ENCODE data around the gene COL15A1. TPM values are rescaled to one million over a fixed set of nuclear protein-coding genes. Genes with fewer than 3 reads are reported as not detected.

COL15A1 gene
- polyA plus RNA-seq, 1 experiment: 112 TPM

DNA sequence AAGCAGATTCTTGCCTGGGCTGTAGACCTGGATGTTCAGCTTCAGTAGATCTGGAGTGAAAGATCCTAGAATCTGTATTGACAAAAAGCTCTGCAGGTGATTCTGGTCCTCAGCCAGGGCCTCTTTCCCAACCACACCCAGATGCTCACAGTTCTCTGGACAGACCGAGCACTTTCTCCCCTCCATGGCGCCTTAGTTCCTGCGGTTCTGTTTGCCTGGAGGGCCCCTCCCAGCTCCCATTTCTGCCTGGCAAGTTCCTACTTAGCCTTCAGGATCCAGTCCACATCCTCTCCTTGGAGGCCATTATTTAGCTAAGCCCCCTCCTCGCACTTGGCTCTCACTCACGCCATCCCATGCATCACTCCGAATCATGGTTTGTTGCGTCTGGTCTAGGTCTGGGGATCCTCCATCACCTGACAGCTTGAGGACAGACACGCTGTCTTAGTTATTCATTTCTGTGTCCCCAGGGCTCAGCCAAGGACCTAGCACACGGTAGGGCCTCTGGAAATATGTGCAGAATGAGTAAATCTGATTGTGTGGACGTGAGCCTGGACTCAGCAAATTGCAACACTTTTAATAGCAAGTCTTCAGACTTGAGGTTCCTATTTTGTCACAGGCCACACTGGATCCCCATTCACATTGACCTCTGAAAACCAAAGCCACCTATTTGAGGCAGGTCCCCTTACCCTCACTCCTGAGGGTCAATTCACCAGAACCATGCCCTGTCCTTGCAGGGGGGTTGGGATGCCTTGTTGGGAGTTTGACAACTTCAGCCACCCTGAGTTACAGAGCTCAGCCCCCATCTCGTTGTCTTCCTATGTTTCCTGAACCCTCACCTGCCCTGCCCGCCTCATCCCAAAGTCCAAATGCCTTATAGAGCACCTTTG lies 50.7 kb downstream of the COL15A1 start:
- peaks cover 1% of the 10 kb centered on the region; the same call in 1 of the 2 replicates for H3K27me3 ChIP-seq (ENCODE audit: control insufficient read depth, insufficient read depth, low read length)
- DNase-seq (ENCODE audit: low read depth): no peak
- no peak overlapping the region for H3K4me3 ChIP-seq (ENCODE audit: low read depth, low read length)
- POLR2A ChIA-PET: no interaction called here
- TF ChIP-seq, protein P1, sequence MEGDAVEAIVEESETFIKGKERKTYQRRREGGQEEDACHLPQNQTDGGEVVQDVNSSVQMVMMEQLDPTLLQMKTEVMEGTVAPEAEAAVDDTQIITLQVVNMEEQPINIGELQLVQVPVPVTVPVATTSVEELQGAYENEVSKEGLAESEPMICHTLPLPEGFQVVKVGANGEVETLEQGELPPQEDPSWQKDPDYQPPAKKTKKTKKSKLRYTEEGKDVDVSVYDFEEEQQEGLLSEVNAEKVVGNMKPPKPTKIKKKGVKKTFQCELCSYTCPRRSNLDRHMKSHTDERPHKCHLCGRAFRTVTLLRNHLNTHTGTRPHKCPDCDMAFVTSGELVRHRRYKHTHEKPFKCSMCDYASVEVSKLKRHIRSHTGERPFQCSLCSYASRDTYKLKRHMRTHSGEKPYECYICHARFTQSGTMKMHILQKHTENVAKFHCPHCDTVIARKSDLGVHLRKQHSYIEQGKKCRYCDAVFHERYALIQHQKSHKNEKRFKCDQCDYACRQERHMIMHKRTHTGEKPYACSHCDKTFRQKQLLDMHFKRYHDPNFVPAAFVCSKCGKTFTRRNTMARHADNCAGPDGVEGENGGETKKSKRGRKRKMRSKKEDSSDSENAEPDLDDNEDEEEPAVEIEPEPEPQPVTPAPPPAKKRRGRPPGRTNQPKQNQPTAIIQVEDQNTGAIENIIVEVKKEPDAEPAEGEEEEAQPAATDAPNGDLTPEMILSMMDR (IDR thresholded peaks at IDR 0.05; ENCODE audit: insufficient read depth, low read depth, low read length): no peak
- peaks cover 2% of the 10 kb centered on the region for H3K36me3 ChIP-seq (ENCODE audit: control insufficient read depth, insufficient read depth, low read length)
- CTCF ChIA-PET: interaction anchor here (1.0 to 2.7 kb wide), 4 partner anchors 11 to 147 kb away, joined by 3 to 13 read pairs (median 4); no protein-coding TSS in a partner anchor

- peaks cover 2% of the 10 kb centered on the region for H3K36me3 ChIP-seq (ENCODE audit: control insufficient read depth, insufficient read depth, low read length)
- ChIA-PET POLR2A (no interaction called here), CTCF (interaction anchor here (0.7 to 5.4 kb wide), 5 partner anchors 20 to 150 kb away, joined by 3 to 84 read pairs (median 5); no protein-coding TSS in a partner anchor)
- H3K4me3 ChIP-seq (ENCODE audit: low read depth, low read length): no peak overlapping the region
- DNase-seq (ENCODE audit: low read depth): no peak
- peaks cover 1% of the 10 kb centered on the region; the same call in 1 of the 2 replicates for H3K27me3 ChIP-seq (ENCODE audit: control insufficient read depth, insufficient read depth, low read length)
- TF ChIP-seq, protein P1 (IDR thresholded peaks at IDR 0.05; ENCODE audit: insufficient read depth, low read depth, low read length): no peak
Observed at GRCh38 chr9:98995059-98995671, 51.5 kb downstream of the COL15A1 start.

DNA sequence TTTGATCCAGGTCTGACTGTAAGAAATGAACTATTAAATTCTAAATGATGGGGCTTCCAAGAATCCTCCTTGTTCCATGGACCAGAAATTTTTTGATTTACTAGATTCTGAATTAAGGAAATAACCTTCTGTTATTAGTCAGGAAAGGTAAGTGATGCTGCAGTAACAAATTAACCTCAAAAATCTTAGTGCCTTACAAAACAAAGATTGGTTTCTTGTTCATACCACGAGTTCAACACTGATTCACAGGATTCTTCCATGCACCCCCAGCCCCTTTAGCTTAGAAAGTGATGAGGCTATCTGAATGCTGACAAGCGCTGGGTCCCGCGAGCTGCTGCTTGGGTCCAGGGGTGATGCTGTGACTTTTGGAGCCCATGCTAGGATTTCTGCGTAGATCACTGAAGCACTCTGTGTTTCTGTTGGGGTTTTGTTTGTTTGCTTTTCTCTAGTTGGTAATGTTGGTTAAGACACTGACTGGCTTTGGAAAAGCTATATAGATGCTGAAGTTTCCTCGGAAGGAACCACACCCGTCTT lies 52.3 kb downstream of the COL15A1 start:
- H3K27me3 ChIP-seq (ENCODE audit: control insufficient read depth, insufficient read depth, low read length): peaks cover 1% of the 10 kb centered on the region; the same call in 1 of the 2 replicates
- TF ChIP-seq, protein P1 (IDR thresholded peaks at IDR 0.05; ENCODE audit: insufficient read depth, low read depth, low read length): no peak
- ChIA-PET POLR2A (no interaction called here), CTCF (interaction anchor here (1.1 to 5.4 kb wide), 6 partner anchors 17 to 149 kb away, joined by 3 to 84 read pairs (median 9); no protein-coding TSS in a partner anchor)
- DNase-seq (ENCODE audit: low read depth): no peak
- no peak overlapping the region for H3K4me3 ChIP-seq (ENCODE audit: low read depth, low read length)
- H3K36me3 ChIP-seq (ENCODE audit: control insufficient read depth, insufficient read depth, low read length): peaks cover 1% of the 10 kb centered on the region

DNA sequence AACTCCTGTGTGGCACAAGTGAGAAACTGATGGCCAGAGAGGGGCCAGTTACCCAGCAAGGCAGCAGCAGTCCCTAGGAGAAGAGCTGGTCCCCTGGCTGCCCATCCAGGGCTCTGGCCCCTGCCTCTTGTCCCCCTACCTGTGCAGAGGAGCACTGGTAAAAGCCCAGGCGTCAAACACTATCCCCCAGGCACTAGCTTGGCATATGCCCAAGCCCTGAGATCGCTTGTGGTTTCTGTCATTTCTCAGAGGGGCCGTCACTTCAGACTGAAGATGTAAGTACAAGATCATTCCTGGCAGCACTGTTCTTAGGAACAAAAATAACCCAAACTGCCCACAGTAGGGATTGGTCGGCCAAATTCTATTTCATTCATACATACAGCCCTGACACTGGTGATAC lies 53.9 kb downstream of the COL15A1 start:
- DNase-seq (ENCODE audit: low read depth): no peak
- ChIA-PET POLR2A (interaction anchor here (0.6 kb wide), 1 partner anchor 16 kb away, joined by 5 read pairs; no protein-coding TSS in a partner anchor), CTCF (interaction anchor here (0.6 to 7.0 kb wide), 16 partner anchors 10 to 156 kb away, joined by 3 to 84 read pairs (median 8); no protein-coding TSS in a partner anchor)
- peaks cover 1% of the 10 kb centered on the region for H3K36me3 ChIP-seq (ENCODE audit: control insufficient read depth, insufficient read depth, low read length)
- H3K4me3 ChIP-seq (ENCODE audit: low read depth, low read length): no peak overlapping the region
- TF ChIP-seq, protein P1 (IDR thresholded peaks at IDR 0.05; ENCODE audit: insufficient read depth, low read depth, low read length): no peak
- peaks cover 1% of the 10 kb centered on the region; the same call in 1 of the 2 replicates for H3K27me3 ChIP-seq (ENCODE audit: control insufficient read depth, insufficient read depth, low read length)
